Measurements from ENCODE around the gene MKNK1. TPM values are rescaled to one million over a fixed set of nuclear protein-coding genes. Genes with fewer than 3 reads are reported as not detected.

MKNK1 gene
- total RNA-seq, 4 donors from 2014 or later = 27.7 to 37.0 (median 29.3) TPM

- no peak for DNase-seq (ENCODE audit: extremely low spot score)
- H3K27me3 ChIP-seq = no peaks in the 10 kb centered on the region
- intact Hi-C loops (cut with DNase I) = no loop called here
- 97% methylated on average over 2 of the region's 2 CpGs for WGBS
- TF ChIP-seq CTCF (IDR thresholded peaks at IDR 0.05) (no peak), POLR2A (IDR thresholded peaks at IDR 0.05; ENCODE audit: low read depth) (no peak), POLR2AphosphoS5 (IDR thresholded peaks at IDR 0.05) (no peak), EP300 (IDR thresholded peaks at IDR 0.05) (no peak)
- no peak overlapping the region for H3K27ac ChIP-seq (replicated peaks in 1 of 4)
- H3K9me3 ChIP-seq = peaks cover 0 to 6% (median 0%) of the 10 kb centered on the region in 4 donors
- no peak overlapping the region for H3K4me3 ChIP-seq
- peaks cover 19 to 65% (median 44%) of the 10 kb centered on the region in 4 donors for H3K36me3 ChIP-seq
- peaks cover 0 to 24% (median 13%) of the 10 kb centered on the region in 4 donors for H3K4me1 ChIP-seq
These were observed 45.7 kb upstream of the MKNK1 start for GRCh38 chr1:46649764-46650163.

GRCh38 chr1:46647611-46648010, 43.5 kb upstream of the MKNK1 start:
- intact Hi-C loops (cut with DNase I) = no loop called here
- Histone ChIP-seq H3K4me3 (no peak overlapping the region), H3K27ac (replicated peaks in 1 of 4) (no peak overlapping the region), H3K27me3 (no peaks in the 10 kb centered on the region), H3K9me3 (peaks cover 0 to 6% (median 0%) of the 10 kb centered on the region in 4 donors), H3K36me3 (peaks cover 19 to 55% (median 37%) of the 10 kb centered on the region in 4 donors), H3K4me1 (peaks cover 12 to 29% (median 25%) of the 10 kb centered on the region in 4 donors)
- no peak for DNase-seq (ENCODE audit: extremely low spot score)
- whole genome bisulfite sequencing = 97% methylated on average over 3 of the region's 3 CpGs
- TF ChIP-seq EP300 (IDR thresholded peaks at IDR 0.05) (no peak), CTCF (IDR thresholded peaks at IDR 0.05) (no peak), POLR2AphosphoS5 (IDR thresholded peaks at IDR 0.05) (no peak), POLR2A (IDR thresholded peaks at IDR 0.05; ENCODE audit: low read depth) (no peak)

GRCh38 chr1:46646844-46647243, 42.8 kb upstream of the MKNK1 start:
- Histone ChIP-seq H3K36me3 (peaks cover 13 to 53% (median 35%) of the 10 kb centered on the region in 4 donors), H3K4me3 (no peak overlapping the region), H3K9me3 (peaks cover 0 to 6% (median 0%) of the 10 kb centered on the region in 4 donors), H3K27me3 (no peaks in the 10 kb centered on the region), H3K27ac (replicated peaks in 1 of 4) (no peak overlapping the region), H3K4me1 (peaks cover 13 to 36% (median 32%) of the 10 kb centered on the region in 4 donors)
- WGBS = 60% methylated on average over 2 of the region's 2 CpGs
- no peak for TF ChIP-seq POLR2A (IDR thresholded peaks at IDR 0.05; ENCODE audit: low read depth)
- no peak for TF ChIP-seq POLR2AphosphoS5 (IDR thresholded peaks at IDR 0.05)
- no peak for TF ChIP-seq CTCF (IDR thresholded peaks at IDR 0.05)
- TF ChIP-seq EP300 (IDR thresholded peaks at IDR 0.05) = no peak
- no peak for DNase-seq (ENCODE audit: extremely low spot score)
- intact Hi-C loops (cut with DNase I) = no loop called here

GRCh38 chr1:46646331-46646730, 42.3 kb upstream of the MKNK1 start:
- TF ChIP-seq POLR2A (IDR thresholded peaks at IDR 0.05; ENCODE audit: low read depth) (no peak), EP300 (IDR thresholded peaks at IDR 0.05) (no peak), CTCF (IDR thresholded peaks at IDR 0.05) (no peak), POLR2AphosphoS5 (IDR thresholded peaks at IDR 0.05) (no peak)
- intact Hi-C loops (cut with DNase I) = no loop called here
- H3K9me3 ChIP-seq = peaks cover 0 to 6% (median 0%) of the 10 kb centered on the region in 4 donors
- no peak overlapping the region for H3K4me3 ChIP-seq
- peaks cover 13 to 50% (median 34%) of the 10 kb centered on the region in 4 donors for H3K36me3 ChIP-seq
- WGBS = 69% methylated on average over 1 of the region's 1 CpG
- no peak for DNase-seq (ENCODE audit: extremely low spot score)
- H3K4me1 ChIP-seq = peaks cover 13 to 37% (median 34%) of the 10 kb centered on the region in 4 donors
- H3K27me3 ChIP-seq = no peaks in the 10 kb centered on the region
- H3K27ac ChIP-seq (replicated peaks in 1 of 4) = no peak overlapping the region

- DNase-seq (ENCODE audit: extremely low spot score) = no peak
- Histone ChIP-seq H3K36me3 (peaks cover 13 to 49% (median 33%) of the 10 kb centered on the region in 4 donors), H3K27ac (replicated peaks in 1 of 4) (no peak overlapping the region), H3K9me3 (peaks cover 0 to 6% (median 0%) of the 10 kb centered on the region in 4 donors), H3K4me3 (no peak overlapping the region), H3K27me3 (no peaks in the 10 kb centered on the region), H3K4me1 (peaks cover 13 to 41% (median 35%) of the 10 kb centered on the region in 4 donors)
- TF ChIP-seq EP300 (IDR thresholded peaks at IDR 0.05) = no peak
- TF ChIP-seq POLR2A (IDR thresholded peaks at IDR 0.05; ENCODE audit: low read depth) = no peak
- TF ChIP-seq POLR2AphosphoS5 (IDR thresholded peaks at IDR 0.05) = no peak
- no peak for TF ChIP-seq CTCF (IDR thresholded peaks at IDR 0.05)
- intact Hi-C loops (cut with DNase I) = no loop called here
- 85% methylated on average over 4 of the region's 4 CpGs for WGBS
These were observed 41.7 kb upstream of the MKNK1 start for GRCh38 chr1:46645815-46646214.

Data from esophagus muscularis mucosa (tissue), 4 donors.